Activated naive CD8-positive, alpha-beta T cell treated with anti-CD3 and anti-CD28 coated beads, Interleukin-2, amount 50 U/mL, for 24 hours (primary cell): Measurements from ENCODE around the gene NTRK2.

Source experiments
- ATAC-seq: fragments of 150-1000 bp; cut with Tn5 transposase; one replicate; pipeline ENCODE4 v1.10.0; 2021
- DNase-seq: peaks from one replicate; pipeline ENCODE4 v3.0.0; 2021
- H3K27ac Mint-ChIP-seq: one replicate; pipeline ENCODE4 v1.8.0; 2021; ENCODE audit warnings: mild to moderate bottlenecking, mixed read lengths
- H3K27me3 Mint-ChIP-seq: one replicate; pipeline ENCODE4 v1.8.0; 2021; ENCODE audit warnings: mixed read lengths
- H3K36me3 Mint-ChIP-seq: one replicate; pipeline ENCODE4 v1.8.0; 2021; ENCODE audit warnings: low read depth, mixed read lengths
- H3K4me1 Mint-ChIP-seq: one replicate; pipeline ENCODE4 v1.8.0; 2021; ENCODE audit warnings: mixed read lengths
- H3K4me3 Mint-ChIP-seq: one replicate; pipeline ENCODE4 v1.8.0; 2021; ENCODE audit warnings: mild to moderate bottlenecking, moderate library complexity, mixed read lengths
- H3K9me3 Mint-ChIP-seq: one replicate; pipeline ENCODE4 v1.8.0; 2021; ENCODE audit warnings: mixed read lengths

Gene NTRK2

DNA sequence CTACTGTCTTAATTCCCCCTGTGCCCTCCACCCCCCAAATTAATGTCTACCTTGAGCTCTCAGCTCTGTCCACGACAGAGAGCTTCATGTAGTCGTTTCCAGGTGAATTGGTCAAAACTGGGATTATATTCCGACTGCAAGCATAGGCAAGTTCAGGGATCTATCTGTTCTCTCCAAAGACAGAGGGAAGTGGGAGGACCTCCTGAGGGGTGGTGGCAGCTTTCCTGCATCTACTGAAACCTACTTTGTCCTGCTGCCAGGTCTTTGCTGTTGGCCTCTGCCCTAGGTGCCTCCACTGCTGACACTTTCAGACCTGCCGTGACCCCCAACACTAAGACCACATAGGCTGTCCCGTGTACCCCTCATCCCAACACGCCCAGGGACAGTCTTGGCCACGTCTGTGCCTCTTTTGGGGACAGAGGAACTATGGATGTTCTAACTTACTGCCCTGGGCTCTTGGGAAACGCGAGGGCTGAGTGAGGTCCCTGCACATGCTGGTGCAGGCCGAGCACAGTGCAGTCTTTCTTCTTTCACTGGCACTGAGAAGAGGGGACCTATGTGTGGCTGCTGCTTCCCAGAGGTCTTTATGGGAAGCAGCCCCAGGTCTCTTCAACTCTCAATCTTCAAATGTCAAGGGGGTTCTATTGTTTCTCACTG, 125.6 kb downstream of the NTRK2 start:
- Mint-ChIP-seq H3K27me3 (peaks cover 8% of the 10 kb centered on the region), H3K36me3 (no peaks in the 10 kb centered on the region), H3K4me3 (no peak overlapping the region), H3K27ac (no peak overlapping the region), H3K9me3 (no peaks in the 10 kb centered on the region), H3K4me1 (no peaks in the 10 kb centered on the region)
- DNase-seq: no peak
- ATAC-seq: no peak

DNA sequence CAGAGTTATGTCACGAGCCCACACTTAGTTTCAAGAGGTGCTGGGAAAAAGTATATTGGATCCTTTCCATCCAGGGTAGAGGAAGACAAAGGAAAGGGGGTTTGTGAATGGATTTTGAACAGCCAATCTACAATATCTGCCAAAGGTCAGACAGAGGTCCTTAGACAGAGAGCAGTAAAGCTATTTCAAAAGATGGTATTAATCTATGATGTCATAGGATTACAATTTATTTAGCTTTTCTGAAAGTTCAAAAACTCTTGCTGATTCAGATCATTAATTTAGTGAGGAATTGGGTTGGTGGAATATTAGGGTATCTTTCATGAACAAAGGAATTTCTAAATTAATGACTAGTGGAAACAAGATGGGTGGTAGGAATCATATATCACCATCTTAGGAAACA, 126.9 kb downstream of the NTRK2 start:
- ATAC-seq: no peak
- Mint-ChIP-seq H3K4me1 (no peaks in the 10 kb centered on the region), H3K27me3 (peaks cover 6% of the 10 kb centered on the region), H3K9me3 (no peaks in the 10 kb centered on the region), H3K36me3 (no peaks in the 10 kb centered on the region), H3K4me3 (no peak overlapping the region), H3K27ac (no peak overlapping the region)
- no peak for DNase-seq

DNA sequence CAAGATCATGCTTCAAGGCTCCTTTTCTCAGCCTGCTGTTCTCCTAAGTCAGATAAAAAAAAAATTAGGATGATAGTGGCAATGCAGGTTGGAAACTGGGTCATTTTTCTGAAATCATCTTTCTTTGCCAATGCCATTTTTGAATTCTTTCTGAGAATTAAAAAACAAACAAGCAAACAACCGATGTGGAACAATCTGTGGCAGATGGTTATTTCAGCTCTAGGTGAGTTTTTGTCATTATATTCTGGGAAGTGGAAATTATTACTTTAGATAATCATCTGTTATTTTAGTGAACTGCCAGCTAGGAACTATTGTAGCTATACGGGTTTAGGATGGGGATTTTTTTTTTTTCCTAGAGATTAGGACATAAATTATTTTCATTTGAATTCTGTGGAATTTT, 129.7 kb downstream of the NTRK2 start:
- no peaks in the 10 kb centered on the region for H3K36me3 Mint-ChIP-seq
- no peak overlapping the region for H3K4me3 Mint-ChIP-seq
- no peak overlapping the region for H3K27ac Mint-ChIP-seq
- no peaks in the 10 kb centered on the region for H3K9me3 Mint-ChIP-seq
- DNase-seq (no peak), ATAC-seq (no peak)
- no peaks in the 10 kb centered on the region for H3K4me1 Mint-ChIP-seq
- H3K27me3 Mint-ChIP-seq: peaks cover 3% of the 10 kb centered on the region

DNA sequence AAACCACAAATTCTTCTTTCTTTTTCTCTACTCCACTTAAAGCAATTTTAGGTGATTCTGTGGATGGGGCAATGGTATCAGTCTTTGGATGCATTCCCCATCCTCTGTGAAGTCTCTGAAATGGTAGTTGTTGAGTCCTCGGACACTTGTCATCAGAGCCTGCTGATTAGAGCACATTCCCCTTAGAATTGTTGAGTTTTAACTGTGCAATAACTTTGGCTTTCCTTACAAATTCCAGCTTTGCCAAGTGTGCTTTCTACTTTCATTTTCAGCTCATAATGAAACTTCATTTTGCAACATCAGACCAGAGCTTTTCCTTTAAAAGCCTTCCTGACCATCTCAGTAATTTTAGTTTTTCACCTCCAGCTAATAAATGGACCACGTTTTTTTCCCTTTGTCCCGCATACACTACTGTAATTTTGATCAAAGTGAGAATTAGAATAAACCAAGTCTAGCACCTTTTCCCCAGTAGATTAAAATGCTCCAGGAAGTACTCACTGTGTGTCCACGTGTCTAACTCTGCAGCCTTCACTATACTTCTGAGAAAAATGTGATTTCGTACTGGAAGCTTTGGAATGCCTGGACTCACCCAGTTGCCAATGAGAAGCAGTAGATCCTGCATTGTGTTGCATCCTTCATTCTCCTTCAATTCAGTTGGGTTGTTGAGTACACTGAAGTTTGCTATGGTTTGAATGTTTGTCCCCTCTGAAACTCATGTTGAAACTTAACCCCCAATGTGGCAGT, 135.6 kb downstream of the NTRK2 start:
- Mint-ChIP-seq H3K36me3 (no peaks in the 10 kb centered on the region), H3K27me3 (no peaks in the 10 kb centered on the region), H3K4me3 (no peak overlapping the region), H3K9me3 (no peaks in the 10 kb centered on the region), H3K27ac (no peak overlapping the region), H3K4me1 (no peaks in the 10 kb centered on the region)
- no peak for DNase-seq
- ATAC-seq: no peak

DNA sequence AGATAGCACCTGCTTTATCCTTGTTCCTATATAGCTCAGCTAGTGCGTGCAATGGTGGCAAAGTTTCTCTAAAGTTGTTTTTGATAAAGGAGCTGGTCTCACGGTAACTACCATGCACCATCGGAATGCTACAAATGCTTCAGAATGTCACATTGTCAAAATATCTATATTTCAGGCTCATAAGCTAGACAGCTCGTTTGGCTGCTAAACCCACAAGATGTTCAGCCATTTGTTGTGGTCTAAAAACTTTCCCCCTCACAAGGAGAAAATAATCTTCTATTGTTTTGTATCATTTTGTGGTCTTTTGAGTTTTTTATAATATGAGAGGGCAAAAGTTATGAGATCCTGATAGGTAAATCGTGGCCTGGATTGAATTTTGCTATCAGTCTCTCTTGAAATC, 137.9 kb downstream of the NTRK2 start:
- H3K4me1 Mint-ChIP-seq: no peaks in the 10 kb centered on the region
- no peaks in the 10 kb centered on the region for H3K9me3 Mint-ChIP-seq
- ATAC-seq (no peak), DNase-seq (no peak)
- no peak overlapping the region for H3K4me3 Mint-ChIP-seq
- H3K36me3 Mint-ChIP-seq: no peaks in the 10 kb centered on the region
- no peaks in the 10 kb centered on the region for H3K27me3 Mint-ChIP-seq
- no peak overlapping the region for H3K27ac Mint-ChIP-seq

DNA sequence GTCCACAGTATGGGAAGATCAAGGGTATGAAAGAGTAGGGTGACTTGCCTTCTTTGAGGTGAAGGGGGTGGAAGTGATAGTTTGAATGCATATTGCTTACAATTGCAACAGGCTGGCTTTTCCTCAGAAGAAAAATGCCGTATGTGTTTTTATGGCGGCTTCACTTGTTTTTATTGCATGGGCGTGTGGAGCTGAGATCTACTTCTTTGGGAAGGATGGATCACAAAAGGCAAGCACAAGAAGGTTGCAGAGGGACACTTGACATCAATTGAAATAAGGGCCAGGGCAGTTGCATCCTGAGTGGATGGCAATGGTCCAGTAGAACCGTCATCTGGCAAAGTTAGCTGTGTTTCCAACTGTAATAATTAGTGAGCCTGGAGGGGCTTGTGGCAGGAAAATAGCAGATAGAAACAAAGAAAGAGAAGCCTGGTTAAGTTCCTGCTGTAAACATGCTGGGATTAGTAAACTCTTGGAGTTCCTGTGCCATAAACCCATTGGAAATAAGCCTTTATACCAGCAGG, 138.4 kb downstream of the NTRK2 start:
- DNase-seq (no peak), ATAC-seq (no peak)
- Mint-ChIP-seq H3K36me3 (no peaks in the 10 kb centered on the region), H3K27ac (no peak overlapping the region), H3K9me3 (no peaks in the 10 kb centered on the region), H3K4me3 (no peak overlapping the region), H3K4me1 (no peaks in the 10 kb centered on the region), H3K27me3 (no peaks in the 10 kb centered on the region)

DNA sequence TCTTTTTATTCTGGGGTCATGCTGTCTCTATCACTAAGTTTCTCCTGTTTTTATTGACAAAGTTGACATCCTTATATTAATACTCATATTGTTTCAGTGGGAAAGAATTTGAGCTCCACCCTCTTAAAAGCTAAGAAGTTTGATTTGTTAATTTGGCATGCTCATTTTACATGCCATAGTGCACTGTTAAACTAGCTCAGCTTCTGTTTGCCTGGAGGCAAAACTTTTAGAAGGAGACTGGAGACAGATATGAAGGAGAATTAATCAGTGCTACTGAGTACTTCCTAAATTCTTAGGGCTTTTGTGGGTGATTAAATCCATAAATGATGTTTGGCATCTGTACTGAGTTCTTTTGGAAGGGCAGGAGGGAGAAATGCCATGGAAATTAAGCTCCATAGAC, 138.9 kb downstream of the NTRK2 start:
- H3K9me3 Mint-ChIP-seq: no peaks in the 10 kb centered on the region
- no peak overlapping the region for H3K4me3 Mint-ChIP-seq
- no peaks in the 10 kb centered on the region for H3K36me3 Mint-ChIP-seq
- DNase-seq (no peak), ATAC-seq (no peak)
- no peak overlapping the region for H3K27ac Mint-ChIP-seq
- H3K4me1 Mint-ChIP-seq: no peaks in the 10 kb centered on the region
- no peaks in the 10 kb centered on the region for H3K27me3 Mint-ChIP-seq

DNA sequence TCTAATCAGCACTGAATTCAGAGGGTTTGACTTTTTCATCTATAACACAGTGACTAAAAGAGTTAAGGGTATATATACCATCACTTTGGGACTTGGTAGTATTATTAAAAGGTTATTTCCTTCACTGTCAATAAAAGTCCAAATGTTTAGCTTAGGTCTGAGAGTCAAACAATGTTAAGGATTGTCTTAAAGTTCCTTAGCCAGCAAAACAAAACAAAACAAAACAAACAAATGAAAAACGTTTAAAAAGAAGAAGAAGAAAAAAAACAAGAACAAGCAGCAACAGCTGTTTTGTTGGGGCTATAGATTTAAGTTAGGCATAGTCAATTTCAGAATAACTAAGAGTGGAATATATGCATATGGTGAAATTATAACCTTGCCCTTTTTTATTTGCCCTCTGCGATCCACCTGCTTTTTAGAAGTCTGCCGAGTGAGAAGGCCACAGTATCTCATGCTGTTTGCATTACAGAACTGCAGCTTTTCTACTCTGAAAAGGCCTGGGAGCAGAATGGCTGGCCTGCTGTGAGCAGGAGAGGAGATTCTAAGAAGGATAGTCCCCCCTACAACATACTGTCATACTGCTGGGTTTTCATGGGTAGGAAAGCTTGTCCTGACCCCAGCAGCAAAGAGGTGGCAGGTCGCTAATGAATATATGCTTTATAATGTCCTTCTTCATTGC, 141.7 kb downstream of the NTRK2 start:
- no peaks in the 10 kb centered on the region for H3K9me3 Mint-ChIP-seq

DNA sequence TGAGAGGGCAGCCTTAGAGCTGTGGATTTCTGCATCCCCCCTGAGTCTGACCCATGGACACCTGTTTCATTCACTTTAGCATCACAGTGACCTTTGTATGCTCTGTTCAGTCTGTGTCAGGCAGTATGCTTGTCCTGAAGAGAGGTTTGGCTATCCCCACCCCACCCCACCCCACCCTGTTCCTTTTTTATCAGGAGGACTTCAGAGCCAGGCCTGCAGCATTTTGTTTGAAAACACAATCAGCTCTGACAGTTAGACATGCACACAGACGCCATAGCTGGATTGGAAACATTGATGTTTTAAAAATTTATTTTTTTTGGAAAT, 142.2 kb downstream of the NTRK2 start:
- no peaks in the 10 kb centered on the region for H3K36me3 Mint-ChIP-seq

More for the DNA sequence above, 141.7 kb downstream of the NTRK2 start:
- no peak for DNase-seq
- Mint-ChIP-seq H3K36me3 (no peaks in the 10 kb centered on the region), H3K4me3 (no peak overlapping the region), H3K4me1 (no peaks in the 10 kb centered on the region), H3K27me3 (no peaks in the 10 kb centered on the region), H3K27ac (no peak overlapping the region)
- no peak for ATAC-seq

DNA sequence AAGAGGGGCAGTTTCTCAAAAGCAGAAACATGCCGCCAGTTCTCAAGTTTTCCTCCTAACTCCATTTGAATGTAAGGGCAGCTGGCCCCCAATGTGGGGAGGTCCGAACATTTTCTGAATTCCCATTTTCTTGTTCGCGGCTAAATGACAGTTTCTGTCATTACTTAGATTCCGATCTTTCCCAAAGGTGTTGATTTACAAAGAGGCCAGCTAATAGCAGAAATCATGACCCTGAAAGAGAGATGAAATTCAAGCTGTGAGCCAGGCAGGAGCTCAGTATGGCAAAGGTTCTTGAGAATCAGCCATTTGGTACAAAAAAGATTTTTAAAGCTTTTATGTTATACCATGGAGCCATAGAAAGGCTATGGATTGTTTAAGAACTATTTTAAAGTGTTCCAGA, 142.8 kb downstream of the NTRK2 start:
- Mint-ChIP-seq H3K36me3 (no peaks in the 10 kb centered on the region), H3K9me3 (no peaks in the 10 kb centered on the region), H3K27ac (no peak overlapping the region), H3K27me3 (no peaks in the 10 kb centered on the region), H3K4me3 (no peak overlapping the region), H3K4me1 (no peaks in the 10 kb centered on the region)
- no peak for DNase-seq
- ATAC-seq: no peak

More for the DNA sequence above, 142.2 kb downstream of the NTRK2 start:
- no peaks in the 10 kb centered on the region for H3K27me3 Mint-ChIP-seq
- ATAC-seq (no peak), DNase-seq (no peak)
- H3K4me1 Mint-ChIP-seq: no peaks in the 10 kb centered on the region
- no peaks in the 10 kb centered on the region for H3K9me3 Mint-ChIP-seq
- H3K4me3 Mint-ChIP-seq: no peak overlapping the region
- no peak overlapping the region for H3K27ac Mint-ChIP-seq

DNA sequence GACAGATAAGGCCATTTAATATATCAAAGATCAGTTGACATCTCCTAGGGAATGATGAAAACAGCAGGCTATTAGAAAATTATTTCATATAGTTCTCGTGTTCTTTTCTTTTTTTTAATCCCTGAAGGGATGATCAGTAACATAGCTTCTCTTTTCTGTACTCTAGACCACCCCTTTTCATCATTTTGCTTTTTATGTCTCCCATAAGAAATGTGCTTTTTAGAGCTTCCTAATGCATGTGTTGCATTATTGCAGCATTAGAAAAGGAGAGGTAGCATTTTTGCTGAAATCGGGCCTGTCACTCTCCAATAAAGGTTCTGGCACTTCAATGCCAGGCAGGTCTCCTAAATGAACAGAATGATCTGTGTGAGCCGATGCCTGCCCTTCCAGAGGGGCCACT, 143.3 kb downstream of the NTRK2 start:
- Mint-ChIP-seq H3K4me1 (no peaks in the 10 kb centered on the region), H3K36me3 (no peaks in the 10 kb centered on the region), H3K9me3 (no peaks in the 10 kb centered on the region), H3K27ac (no peak overlapping the region), H3K27me3 (no peaks in the 10 kb centered on the region), H3K4me3 (no peak overlapping the region)
- no peak for DNase-seq
- no peak for ATAC-seq

DNA sequence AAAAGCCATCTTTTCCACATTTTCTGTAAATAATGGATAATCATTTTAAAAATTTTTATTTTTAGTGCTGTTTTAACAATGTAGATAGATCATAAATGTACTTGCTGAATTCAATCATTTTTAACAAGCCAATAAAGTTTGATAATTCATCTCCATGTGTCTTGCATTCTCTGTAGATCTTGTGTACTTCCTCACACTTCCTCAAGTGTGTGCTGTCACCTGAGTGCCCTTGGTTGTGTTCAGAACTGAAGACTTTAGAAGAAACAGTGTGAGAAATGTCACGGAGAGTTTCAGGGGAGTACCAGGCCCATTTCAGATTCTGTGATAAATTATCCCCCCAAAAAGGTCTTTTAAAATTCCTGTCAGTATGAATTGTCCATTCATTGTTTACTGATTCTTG, 146.0 kb downstream of the NTRK2 start:
- no peaks in the 10 kb centered on the region for H3K4me1 Mint-ChIP-seq
- H3K27ac Mint-ChIP-seq: no peak overlapping the region
- no peak for DNase-seq
- no peaks in the 10 kb centered on the region for H3K27me3 Mint-ChIP-seq
- no peak for ATAC-seq
- no peak overlapping the region for H3K4me3 Mint-ChIP-seq
- H3K36me3 Mint-ChIP-seq: no peaks in the 10 kb centered on the region
- no peaks in the 10 kb centered on the region for H3K9me3 Mint-ChIP-seq

DNA sequence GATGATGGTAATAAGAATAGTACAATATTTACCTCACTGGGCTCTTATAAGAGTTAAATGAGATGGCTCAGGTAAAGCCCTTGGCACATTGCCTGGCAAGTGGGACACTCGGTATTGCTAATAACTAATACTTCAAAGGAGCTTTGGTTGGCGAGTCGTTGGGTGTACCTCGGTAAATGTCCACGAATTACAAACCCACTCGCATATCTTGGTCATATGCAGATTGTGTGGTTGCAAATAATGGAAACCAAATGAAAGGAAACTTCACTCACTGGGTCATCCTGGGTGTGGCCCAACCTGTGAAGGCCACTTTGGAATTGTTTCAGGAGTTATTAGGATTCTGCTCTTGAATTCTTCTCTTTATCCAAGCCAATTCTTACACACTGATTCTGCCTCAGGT, 147.5 kb downstream of the NTRK2 start:
- H3K9me3 Mint-ChIP-seq: no peaks in the 10 kb centered on the region
- no peak overlapping the region for H3K4me3 Mint-ChIP-seq
- ATAC-seq: no peak
- no peaks in the 10 kb centered on the region for H3K36me3 Mint-ChIP-seq
- H3K27me3 Mint-ChIP-seq: no peaks in the 10 kb centered on the region
- no peak for DNase-seq
- H3K27ac Mint-ChIP-seq: no peak overlapping the region
- H3K4me1 Mint-ChIP-seq: no peaks in the 10 kb centered on the region

DNA sequence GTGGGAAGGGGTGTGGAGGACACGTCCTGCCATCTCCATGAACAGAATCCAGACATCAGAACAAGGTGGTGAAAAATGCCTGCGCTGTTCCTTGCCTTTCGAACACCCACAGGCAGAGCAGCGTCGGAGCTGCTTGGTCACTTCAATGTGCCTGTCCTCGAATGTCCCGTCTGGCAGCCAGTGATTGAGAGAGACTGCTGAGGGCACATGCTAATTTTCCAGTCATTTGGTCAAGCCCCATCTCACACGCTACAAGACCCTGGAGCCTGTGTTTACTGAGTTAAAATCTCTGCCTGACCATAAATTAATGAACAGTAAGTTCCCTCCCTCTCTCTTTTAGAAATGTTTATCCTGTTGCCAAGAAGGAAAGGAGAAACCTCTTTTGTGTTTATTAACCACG, 149.3 kb downstream of the NTRK2 start:
- no peak for ATAC-seq
- Mint-ChIP-seq H3K9me3 (no peaks in the 10 kb centered on the region), H3K36me3 (no peaks in the 10 kb centered on the region), H3K4me1 (no peaks in the 10 kb centered on the region), H3K4me3 (no peak overlapping the region), H3K27me3 (no peaks in the 10 kb centered on the region), H3K27ac (no peak overlapping the region)
- no peak for DNase-seq

DNA sequence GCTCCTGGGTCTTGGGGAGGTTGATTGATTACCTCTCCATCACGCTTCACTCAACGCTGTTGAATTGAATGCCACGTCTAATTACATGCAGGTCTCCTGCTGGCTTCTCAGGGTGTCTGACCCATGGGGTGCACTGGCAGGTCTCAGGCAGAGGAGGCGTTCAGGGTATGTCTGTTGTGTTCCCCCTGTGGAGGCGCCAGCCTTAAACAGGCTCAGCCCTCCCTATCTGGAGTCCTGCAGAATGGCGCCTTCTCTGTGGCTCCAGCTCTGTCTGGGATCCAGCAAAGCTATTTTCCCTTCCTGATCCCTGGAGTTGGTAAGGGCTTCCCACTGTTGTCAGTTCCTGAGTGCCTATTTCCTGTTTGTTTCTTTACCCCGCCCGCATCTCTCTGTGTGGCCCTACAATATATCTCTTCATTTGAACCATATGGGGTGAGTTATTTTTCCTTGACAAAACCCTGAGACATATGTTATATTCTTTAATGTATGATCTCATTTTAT, 150.0 kb downstream of the NTRK2 start:
- DNase-seq: no peak
- ATAC-seq: no peak
- no peaks in the 10 kb centered on the region for H3K27me3 Mint-ChIP-seq
- H3K9me3 Mint-ChIP-seq: no peaks in the 10 kb centered on the region
- no peaks in the 10 kb centered on the region for H3K36me3 Mint-ChIP-seq
- H3K4me3 Mint-ChIP-seq: no peak overlapping the region
- no peaks in the 10 kb centered on the region for H3K4me1 Mint-ChIP-seq
- no peak overlapping the region for H3K27ac Mint-ChIP-seq
